Measurements from ENCODE around the gene FKBP15.

Gene FKBP15

GRCh38 chr9:113223963-113224362 is 2.9 kb upstream of the FKBP15 start:
- no peak for TF ChIP-seq CTCF (IDR thresholded peaks at IDR 0.05; ENCODE audit: low read depth, low read length, missing control alignments)
- H3K27ac ChIP-seq, result no peak overlapping the region
- no peak overlapping the region for H3K4me3 ChIP-seq (ENCODE audit: low read depth, low read length)
- DNase-seq, result peak; percentile 41
- no peaks in the 10 kb centered on the region for H3K36me3 ChIP-seq (replicated peaks)
- no peaks in the 10 kb centered on the region for H3K27me3 ChIP-seq (replicated peaks)
- in situ Hi-C loops (cut with HindIII; ENCODE audit: low pct_ligation_motif_present, low sequenced_read_pairs), result no loop called here

- DNase-seq, result no peak
- in situ Hi-C loops (cut with HindIII; ENCODE audit: low pct_ligation_motif_present, low sequenced_read_pairs), result no loop called here
- no peak overlapping the region for H3K27ac ChIP-seq
- peak overlapping the region; percentile 95 for H3K4me3 ChIP-seq (ENCODE audit: low read depth, low read length)
- no peaks in the 10 kb centered on the region for H3K27me3 ChIP-seq (replicated peaks)
- no peak for TF ChIP-seq CTCF (IDR thresholded peaks at IDR 0.05; ENCODE audit: low read depth, low read length, missing control alignments)
- no peaks in the 10 kb centered on the region for H3K36me3 ChIP-seq (replicated peaks)
Measured at GRCh38 chr9:113222482-113222841, 1.4 kb upstream of the FKBP15 start.

- Histone ChIP-seq H3K36me3 (replicated peaks) (no peaks in the 10 kb centered on the region), H3K4me3 (ENCODE audit: low read depth, low read length) (peak overlapping the region; percentile 95), H3K27ac (peak overlapping the region; percentile 72), H3K27me3 (replicated peaks) (no peaks in the 10 kb centered on the region)
- in situ Hi-C loops (cut with HindIII; ENCODE audit: low pct_ligation_motif_present, low sequenced_read_pairs), result no loop called here
- no peak for TF ChIP-seq CTCF (IDR thresholded peaks at IDR 0.05; ENCODE audit: low read depth, low read length, missing control alignments)
- peak; percentile 4 for DNase-seq
Measured at GRCh38 chr9:113221800-113222481, 864 bp upstream of the FKBP15 start.

- H3K36me3 ChIP-seq (replicated peaks), result no peaks in the 10 kb centered on the region
- no peak for DNase-seq
- in situ Hi-C loops (cut with HindIII; ENCODE audit: low pct_ligation_motif_present, low sequenced_read_pairs), result no loop called here
- H3K4me3 ChIP-seq (ENCODE audit: low read depth, low read length), result peak overlapping the region; percentile 95
- H3K27me3 ChIP-seq (replicated peaks), result no peaks in the 10 kb centered on the region
- peak overlapping the region; percentile 71 for H3K27ac ChIP-seq
- TF ChIP-seq CTCF (IDR thresholded peaks at IDR 0.05; ENCODE audit: low read depth, low read length, missing control alignments), result no peak
Measured at GRCh38 chr9:113220467-113221002, 542 bp downstream of the FKBP15 start.

- no peak for TF ChIP-seq CTCF (IDR thresholded peaks at IDR 0.05; ENCODE audit: low read depth, low read length, missing control alignments)
- in situ Hi-C loops (cut with HindIII; ENCODE audit: low pct_ligation_motif_present, low sequenced_read_pairs), result no loop called here
- Histone ChIP-seq H3K27ac (peak overlapping the region; percentile 71), H3K27me3 (replicated peaks) (no peaks in the 10 kb centered on the region), H3K36me3 (replicated peaks) (no peaks in the 10 kb centered on the region), H3K4me3 (ENCODE audit: low read depth, low read length) (peak overlapping the region; percentile 95)
- peak; percentile 37 for DNase-seq
Measured at GRCh38 chr9:113219969-113220368, 1.1 kb downstream of the FKBP15 start.

Measured in brain microvascular endothelial cell (primary cell).